ENCODE measurements around the gene SKI. TPM values are rescaled to one million over a fixed set of nuclear protein-coding genes. Genes with fewer than 3 reads are reported as not detected.
A peak's percentile ranks its signal among the peaks of the same experiment; 100 is the strongest.

The SKI gene
- total and polyA plus RNA-seq, 8 donors, result 55.8 to 89.0 (median 73.9) TPM

DNA sequence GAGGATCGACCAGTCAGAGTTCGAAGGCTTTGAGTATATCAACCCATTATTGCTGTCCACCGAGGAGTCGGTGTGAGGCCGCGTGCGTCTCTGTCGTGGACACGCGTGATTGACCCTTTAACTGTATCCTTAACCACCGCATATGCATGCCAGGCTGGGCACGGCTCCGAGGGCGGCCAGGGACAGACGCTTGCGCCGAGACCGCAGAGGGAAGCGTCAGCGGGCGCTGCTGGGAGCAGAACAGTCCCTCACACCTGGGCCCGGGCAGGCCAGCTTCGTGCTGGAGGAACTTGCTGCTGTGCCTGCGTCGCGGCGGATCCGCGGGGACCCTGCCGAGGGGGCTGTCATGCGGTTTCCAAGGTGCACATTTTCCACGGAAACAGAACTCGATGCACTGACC is 43.2 kb upstream of the SKI start:
- peaks cover 2 to 9% of the 10 kb centered on the region in 2 donors for H3K4me1 ChIP-seq
- TF ChIP-seq, protein P1, sequence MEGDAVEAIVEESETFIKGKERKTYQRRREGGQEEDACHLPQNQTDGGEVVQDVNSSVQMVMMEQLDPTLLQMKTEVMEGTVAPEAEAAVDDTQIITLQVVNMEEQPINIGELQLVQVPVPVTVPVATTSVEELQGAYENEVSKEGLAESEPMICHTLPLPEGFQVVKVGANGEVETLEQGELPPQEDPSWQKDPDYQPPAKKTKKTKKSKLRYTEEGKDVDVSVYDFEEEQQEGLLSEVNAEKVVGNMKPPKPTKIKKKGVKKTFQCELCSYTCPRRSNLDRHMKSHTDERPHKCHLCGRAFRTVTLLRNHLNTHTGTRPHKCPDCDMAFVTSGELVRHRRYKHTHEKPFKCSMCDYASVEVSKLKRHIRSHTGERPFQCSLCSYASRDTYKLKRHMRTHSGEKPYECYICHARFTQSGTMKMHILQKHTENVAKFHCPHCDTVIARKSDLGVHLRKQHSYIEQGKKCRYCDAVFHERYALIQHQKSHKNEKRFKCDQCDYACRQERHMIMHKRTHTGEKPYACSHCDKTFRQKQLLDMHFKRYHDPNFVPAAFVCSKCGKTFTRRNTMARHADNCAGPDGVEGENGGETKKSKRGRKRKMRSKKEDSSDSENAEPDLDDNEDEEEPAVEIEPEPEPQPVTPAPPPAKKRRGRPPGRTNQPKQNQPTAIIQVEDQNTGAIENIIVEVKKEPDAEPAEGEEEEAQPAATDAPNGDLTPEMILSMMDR (IDR thresholded peaks at IDR 0.05), result no peak
- peaks cover 0 to 34% of the 10 kb centered on the region in 2 donors for H3K36me3 ChIP-seq
- no peak overlapping the region for H3K27ac ChIP-seq
- DNase-seq (no peak), ATAC-seq (no peak)
- H3K27me3 ChIP-seq, result no peaks in the 10 kb centered on the region
- H3K4me3 ChIP-seq, result no peak overlapping the region
- no peaks in the 10 kb centered on the region for H3K9me3 ChIP-seq
- intact Hi-C loops (cut with DNase I), result no loop called here

GRCh38 chr1:2185880-2186855 is 42.0 kb upstream of the SKI start:
- Histone ChIP-seq H3K27ac (no peak overlapping the region), H3K9me3 (no peaks in the 10 kb centered on the region), H3K36me3 (peaks cover 0 to 27% of the 10 kb centered on the region in 2 donors), H3K4me3 (no peak overlapping the region), H3K27me3 (no peaks in the 10 kb centered on the region), H3K4me1 (peaks cover 14 to 21% of the 10 kb centered on the region in 2 donors)
- intact Hi-C loops (cut with DNase I), result no loop called here
- ATAC-seq (no peak), DNase-seq (no peak)
- TF ChIP-seq, protein P1 (IDR thresholded peaks at IDR 0.05), result no peak

DNA sequence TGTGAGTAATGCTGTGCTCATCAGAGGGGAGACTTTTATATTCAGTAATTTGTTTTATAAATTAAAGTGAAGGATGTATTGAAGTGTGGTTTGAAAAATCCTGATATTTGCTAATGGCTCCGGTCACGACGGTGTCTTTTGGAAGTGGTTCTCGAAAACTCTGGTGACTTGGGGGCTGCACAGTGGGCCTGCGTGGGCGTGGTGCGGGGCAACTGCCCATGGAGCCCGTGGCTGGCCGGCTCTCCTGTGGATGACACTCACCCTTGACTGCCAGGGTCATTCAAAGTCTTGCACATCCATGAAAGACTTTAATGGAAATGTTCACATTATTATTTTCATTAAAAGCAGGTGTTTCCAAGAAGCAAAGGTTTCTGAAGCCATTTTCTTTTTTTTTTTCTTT is 41.2 kb upstream of the SKI start:
- no peaks in the 10 kb centered on the region for H3K9me3 ChIP-seq
- H3K36me3 ChIP-seq, result peaks cover 0 to 27% of the 10 kb centered on the region in 2 donors
- no peak overlapping the region for H3K4me3 ChIP-seq
- peaks cover 22 to 29% of the 10 kb centered on the region in 2 donors for H3K4me1 ChIP-seq
- DNase-seq (no peak), ATAC-seq (no peak)
- H3K27ac ChIP-seq, result no peak overlapping the region
- H3K27me3 ChIP-seq, result no peaks in the 10 kb centered on the region
- intact Hi-C loops (cut with DNase I), result no loop called here
- TF ChIP-seq, protein P1 (IDR thresholded peaks at IDR 0.05), result no peak

DNA sequence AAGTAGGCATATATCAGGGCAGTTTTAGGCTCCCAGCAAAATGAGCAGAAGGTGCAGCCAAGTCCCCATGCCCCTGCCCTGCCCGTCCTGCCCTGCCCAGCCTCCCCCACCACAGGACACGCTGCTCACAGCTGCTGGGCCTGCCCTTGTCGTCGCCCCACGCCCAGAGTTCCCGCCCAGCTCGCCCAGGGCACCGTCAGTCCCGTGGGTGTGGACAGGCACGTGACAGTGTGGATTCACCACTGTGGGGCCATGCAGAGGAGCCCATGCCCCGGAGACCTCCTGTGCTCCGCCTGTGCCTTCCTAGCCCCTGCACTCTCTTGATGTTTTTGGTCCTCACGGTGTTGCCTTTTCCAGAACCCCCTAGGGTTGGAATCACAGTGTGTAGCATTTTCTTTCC is 40.5 kb upstream of the SKI start:
- peak in 1 of 4 donors; percentile 72 for DNase-seq
- intact Hi-C loops (cut with DNase I), result no loop called here
- TF ChIP-seq, protein P1 (IDR thresholded peaks at IDR 0.05), result no peak

DNA sequence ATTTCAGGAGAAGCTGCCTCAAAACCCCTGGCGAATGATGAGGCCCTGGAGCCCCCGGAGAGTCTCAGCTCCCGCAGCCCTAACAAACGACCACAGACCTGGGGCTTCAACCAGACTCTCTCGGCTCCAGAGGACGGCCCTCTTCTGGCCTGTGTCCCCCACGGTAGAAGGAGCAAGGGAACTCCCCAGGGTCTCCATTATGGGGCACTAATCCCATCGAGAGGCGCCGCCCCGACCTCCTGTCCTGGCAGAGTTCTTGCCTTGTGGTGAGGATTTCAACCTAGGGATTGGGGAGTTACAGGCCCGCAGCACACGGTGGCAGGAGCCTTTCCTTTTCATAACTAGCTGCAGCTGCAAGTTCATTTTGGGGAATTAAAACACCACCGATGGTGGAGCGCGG is 39.8 kb upstream of the SKI start:
- Histone ChIP-seq H3K4me3 (no peak overlapping the region), H3K9me3 (no peaks in the 10 kb centered on the region), H3K27ac (no peak overlapping the region), H3K27me3 (no peaks in the 10 kb centered on the region), H3K4me1 (peaks cover 30 to 42% of the 10 kb centered on the region in 2 donors), H3K36me3 (peaks cover 0 to 27% of the 10 kb centered on the region in 2 donors)
- TF ChIP-seq, protein P1 (IDR thresholded peaks at IDR 0.05), result no peak
- no peak for DNase-seq
- ATAC-seq, result no peak
- intact Hi-C loops (cut with DNase I), result no loop called here

More for the DNA sequence above, 40.5 kb upstream of the SKI start:
- Histone ChIP-seq H3K27me3 (no peaks in the 10 kb centered on the region), H3K9me3 (no peaks in the 10 kb centered on the region), H3K4me1 (peaks cover 29 to 36% of the 10 kb centered on the region in 2 donors), H3K27ac (no peak overlapping the region), H3K4me3 (no peak overlapping the region), H3K36me3 (peaks cover 0 to 27% of the 10 kb centered on the region in 2 donors)
- ATAC-seq, result no peak
